Skin epidermis (tissue), 12 donors: ENCODE data around the gene PLSCR5.

Source experiments
- H3K27ac ChIP-seq, 21 experiments: fragments of 200-600 bp; sonication (generic) in 11 of 21; one replicate each; pipeline ENCODE4 v1.5.0; 2020; ENCODE audit warnings: mild to moderate bottlenecking in 3 of 21, inconsistent platforms in 2 of 21, moderate library complexity in 2 of 21
- H3K4me3 ChIP-seq, 7 experiments: fragments of 200-600 bp; sonication (generic) in 2 of 7; one replicate each; pipeline ENCODE4 v1.5.0; 2020; ENCODE audit warnings: inconsistent platforms in 2 of 7, mild to moderate bottlenecking in 2 of 7, moderate library complexity in 1 of 7

The PLSCR5 gene

DNA sequence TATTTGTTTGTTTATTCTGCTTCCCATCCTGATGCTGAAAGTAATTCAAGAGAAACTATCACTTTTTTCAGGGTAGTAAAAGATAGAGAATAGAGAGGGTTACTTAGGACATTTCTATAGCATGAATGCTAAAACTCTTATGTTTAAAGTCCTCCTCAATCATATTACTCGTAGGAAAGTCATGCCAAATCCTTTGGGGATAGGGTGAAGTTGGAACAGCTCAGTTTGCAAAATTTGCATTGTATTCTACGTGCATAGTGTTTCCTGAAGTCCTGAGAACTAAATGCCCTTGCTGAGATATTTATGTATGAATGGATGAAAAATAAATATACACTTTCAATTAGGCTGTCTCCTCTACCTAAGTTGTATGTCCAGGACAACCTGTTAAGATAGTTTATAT is 14.6 kb downstream of the PLSCR5 start:
- Histone ChIP-seq H3K27ac (no peak overlapping the region), H3K4me3 (no peak overlapping the region)

DNA sequence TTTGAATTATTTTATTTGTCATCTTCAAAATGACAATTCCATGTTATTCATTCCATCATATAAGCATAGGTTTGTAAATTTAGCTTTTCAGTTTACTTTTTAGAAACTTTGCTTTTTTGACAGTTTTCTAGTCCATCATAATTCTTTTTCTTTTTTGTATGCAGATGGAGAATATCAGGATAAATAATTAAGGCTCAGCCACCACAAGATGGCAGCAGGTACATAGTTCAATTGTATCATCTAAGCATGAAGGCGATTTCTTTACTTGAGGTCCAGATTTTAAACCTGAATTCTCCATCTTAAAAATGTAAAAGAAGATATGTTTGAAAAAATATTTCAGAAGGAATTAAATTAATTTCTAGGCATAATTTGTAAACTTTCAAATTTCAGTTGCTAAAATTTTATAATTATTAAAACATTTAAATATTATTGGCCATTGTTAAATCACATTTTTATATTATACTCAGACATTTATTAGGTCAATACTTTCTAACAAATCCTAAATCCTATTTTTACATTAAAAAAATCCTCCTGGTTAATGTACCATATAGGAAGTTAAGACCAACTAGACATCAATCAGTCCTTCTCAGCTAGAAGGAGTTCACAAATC is 15.1 kb downstream of the PLSCR5 start:
- Histone ChIP-seq H3K4me3 (no peak overlapping the region), H3K27ac (no peak overlapping the region)

DNA sequence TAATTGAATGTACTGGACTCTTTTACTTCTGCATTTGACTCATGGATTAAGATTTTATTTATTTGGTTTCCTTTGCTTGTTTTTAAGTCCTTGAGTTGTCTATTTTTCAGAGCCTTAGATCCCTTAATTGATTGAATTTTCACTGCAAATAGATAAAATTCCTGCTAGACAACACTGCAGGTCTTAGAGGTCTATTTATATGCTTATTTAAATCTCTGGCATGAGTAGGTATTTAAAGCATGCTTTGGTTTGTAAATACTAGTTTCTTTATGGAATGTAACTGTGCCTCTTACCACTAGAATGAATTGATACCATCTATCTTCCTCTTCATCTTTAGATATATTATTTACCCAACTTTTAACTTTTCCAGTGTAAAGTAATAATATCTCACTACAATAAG is 20.0 kb downstream of the PLSCR5 start:
- Histone ChIP-seq H3K27ac (no peak overlapping the region), H3K4me3 (no peak overlapping the region)

DNA sequence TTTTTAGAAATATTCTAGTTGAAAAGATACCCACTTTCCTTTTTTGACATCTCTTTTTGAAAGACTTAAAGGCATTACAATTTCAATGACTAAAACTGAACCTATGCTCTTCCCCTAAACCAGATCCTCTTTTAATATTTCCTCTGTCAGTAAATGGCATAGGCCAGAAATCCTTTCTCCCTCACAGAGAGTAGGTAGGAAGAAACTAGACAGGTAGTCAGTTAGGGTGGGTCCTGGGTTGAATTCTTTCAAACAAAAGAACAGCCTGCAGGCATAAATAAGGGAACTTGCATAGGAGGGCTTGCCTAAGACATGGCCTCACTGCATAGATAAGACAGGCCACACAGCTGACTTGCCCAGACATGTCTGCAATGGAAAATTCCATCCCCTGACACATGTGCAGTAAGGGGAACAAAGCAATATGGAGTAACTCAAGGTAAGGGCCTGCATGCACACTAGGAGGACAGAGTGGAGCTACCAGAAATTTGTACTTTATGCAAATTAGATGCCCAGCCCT is 23.1 kb downstream of the PLSCR5 start:
- H3K4me3 ChIP-seq = no peak overlapping the region
- no peak overlapping the region for H3K27ac ChIP-seq

DNA sequence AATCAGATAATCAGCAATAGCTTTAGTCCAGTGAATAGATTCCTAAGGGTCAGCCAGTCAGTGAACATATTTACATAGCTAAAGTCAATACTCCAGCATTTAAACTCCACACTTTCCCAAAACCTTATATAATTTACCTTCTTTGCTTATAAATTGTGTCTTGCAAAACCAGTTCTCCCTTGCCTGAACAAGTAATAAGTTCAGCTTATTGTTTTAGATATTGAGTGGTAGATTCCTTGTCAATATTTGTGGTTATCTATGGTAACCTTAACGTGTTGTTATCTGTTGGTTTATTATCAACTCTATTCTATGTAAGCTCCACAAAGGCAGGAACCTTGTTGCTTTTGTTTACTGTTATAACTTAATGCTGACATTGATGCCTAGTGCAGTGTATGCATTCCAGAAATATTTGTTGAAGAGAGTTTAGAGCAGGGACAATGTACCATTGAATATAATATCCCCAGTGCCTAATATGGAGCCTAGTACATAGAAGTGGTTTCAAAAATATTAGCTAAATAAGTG is 24.0 kb downstream of the PLSCR5 start:
- Histone ChIP-seq H3K27ac (no peak overlapping the region), H3K4me3 (no peak overlapping the region)

DNA sequence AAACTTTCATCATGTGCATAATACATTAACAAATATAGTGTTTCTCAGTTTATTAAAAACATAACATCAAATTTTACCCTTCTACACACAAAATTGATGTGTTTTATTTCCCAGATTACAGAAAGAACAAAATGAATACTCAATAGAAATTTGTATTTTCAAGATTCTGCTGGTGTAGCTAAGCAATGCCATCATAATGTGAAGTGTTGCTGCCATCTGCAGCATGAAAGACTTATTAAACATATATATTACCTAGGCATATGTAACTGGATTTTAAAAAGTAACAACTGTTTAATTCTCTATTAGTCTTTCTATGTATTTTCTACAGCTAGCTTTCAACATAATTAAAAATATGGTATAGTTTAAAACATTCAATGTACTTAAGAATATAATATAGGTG is 27.5 kb downstream of the PLSCR5 start:
- Histone ChIP-seq H3K4me3 (no peak overlapping the region), H3K27ac (no peak overlapping the region)

DNA sequence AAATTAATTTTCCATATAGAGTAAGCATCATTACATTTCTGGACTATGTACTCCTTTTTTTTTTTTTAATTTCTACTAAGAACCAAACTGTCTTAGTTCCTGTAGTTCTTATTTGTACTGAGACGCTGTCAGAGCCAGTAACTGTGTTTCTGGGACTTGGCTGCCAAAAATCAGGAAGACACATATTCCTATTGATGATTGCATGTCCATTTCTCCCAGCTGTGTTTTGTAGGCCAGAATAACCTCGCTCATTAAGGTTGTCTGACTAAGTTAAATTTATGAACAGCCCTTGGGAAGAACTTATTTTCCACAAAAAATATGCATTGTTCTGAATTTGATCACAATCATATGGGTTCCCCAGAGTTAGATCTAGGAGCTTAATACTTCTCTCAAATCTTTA is 29.5 kb downstream of the PLSCR5 start:
- H3K4me3 ChIP-seq = no peak overlapping the region

DNA sequence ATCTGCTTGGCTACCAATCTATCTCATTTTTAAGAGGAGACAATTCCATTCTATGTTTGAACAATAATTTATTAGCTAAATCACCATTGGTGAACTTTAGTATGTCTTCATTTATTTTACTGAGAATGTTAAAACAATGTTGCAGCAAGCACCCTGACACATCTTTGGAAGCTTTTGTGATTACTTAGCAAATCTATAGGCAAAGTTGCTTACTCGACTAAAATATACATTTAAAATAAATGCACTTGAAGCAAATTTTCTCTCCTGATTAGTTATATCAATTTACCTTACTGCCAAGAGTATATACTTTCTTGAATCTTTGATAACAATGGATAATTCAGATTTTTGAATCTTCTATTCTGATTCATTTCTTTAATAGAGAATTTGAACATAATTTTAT is 31.0 kb downstream of the PLSCR5 start:
- Histone ChIP-seq H3K27ac (no peak overlapping the region), H3K4me3 (no peak overlapping the region)

More for the DNA sequence above, 29.5 kb downstream of the PLSCR5 start:
- H3K27ac ChIP-seq = no peak overlapping the region

DNA sequence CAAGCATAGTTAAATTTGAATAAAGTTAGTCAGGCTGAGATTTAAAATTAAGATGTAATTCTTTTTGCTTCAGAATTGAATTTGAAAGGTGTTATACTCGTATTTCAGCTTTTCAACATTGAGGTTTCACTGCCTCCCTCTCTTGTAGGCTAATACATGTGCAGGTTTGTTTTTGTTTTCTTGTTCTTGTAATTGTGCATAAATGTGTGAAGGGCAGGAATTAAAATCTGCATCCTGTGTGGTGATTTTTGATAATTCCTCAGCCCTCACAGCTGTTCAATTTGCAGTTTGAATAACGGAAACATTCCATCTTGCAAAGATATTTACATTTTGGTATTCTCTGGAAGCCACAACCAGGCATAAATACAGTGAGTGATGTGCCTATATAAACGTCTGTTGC is 35.8 kb downstream of the PLSCR5 start:
- Histone ChIP-seq H3K4me3 (no peak overlapping the region), H3K27ac (no peak overlapping the region)

DNA sequence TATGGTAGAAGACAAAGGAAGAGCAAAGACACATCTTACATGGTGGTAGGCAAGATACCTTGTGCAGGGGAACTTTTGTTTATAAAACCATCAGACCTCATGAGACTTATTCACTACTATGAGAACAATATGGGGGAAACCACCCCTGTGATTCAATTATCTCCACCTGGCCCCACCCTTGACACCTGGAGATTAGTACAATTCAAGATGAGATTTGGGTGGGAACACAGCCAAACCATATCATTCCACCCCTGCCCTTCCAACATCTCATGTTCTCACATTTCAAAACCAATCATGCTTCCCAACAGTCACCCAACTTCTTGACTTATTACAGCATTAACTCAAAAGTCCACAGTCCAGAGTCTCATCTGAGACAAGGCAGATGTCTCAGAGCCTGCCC is 39.0 kb downstream of the PLSCR5 start:
- H3K4me3 ChIP-seq = no peak overlapping the region
- H3K27ac ChIP-seq = no peak overlapping the region

DNA sequence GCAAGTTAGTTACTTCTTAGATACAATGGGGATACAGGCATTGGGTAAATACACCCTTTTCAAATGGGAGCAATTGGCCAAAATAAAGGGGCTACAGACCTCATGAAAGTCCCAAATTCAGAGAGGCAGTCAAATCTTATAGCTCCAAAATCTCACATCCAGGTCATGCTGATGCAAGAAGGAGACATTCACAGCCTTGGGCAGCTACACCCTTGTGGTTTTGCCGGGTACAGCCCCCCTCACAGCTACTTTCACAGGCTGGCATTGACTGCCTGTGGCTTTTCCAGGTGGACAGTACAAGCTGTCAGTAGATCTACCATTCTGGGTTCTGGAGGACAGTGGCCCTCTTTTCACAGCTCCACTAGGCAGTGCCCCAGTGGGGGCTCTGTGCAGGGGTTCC is 43.3 kb downstream of the PLSCR5 start:
- no peak overlapping the region for H3K27ac ChIP-seq
- H3K4me3 ChIP-seq = no peak overlapping the region

DNA sequence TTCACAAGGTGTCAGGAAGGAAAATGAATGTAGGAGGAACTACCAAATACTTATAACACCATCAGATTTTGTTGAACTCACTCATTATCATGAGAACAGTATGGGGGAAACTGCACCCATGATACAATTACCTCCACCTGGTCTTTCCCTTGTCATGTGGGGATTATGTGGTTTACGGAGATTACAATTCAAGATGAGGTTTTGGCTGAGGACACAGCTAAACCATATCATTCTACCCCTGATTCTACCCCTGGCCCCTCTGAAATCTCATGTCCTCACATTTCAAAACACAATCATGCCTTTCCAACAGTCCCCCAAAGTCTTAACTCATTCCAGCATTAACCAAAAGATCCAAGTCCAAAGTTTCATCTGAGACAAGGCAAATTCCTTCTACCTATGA is 43.7 kb downstream of the PLSCR5 start:
- Histone ChIP-seq H3K4me3 (no peak overlapping the region), H3K27ac (no peak overlapping the region)

DNA sequence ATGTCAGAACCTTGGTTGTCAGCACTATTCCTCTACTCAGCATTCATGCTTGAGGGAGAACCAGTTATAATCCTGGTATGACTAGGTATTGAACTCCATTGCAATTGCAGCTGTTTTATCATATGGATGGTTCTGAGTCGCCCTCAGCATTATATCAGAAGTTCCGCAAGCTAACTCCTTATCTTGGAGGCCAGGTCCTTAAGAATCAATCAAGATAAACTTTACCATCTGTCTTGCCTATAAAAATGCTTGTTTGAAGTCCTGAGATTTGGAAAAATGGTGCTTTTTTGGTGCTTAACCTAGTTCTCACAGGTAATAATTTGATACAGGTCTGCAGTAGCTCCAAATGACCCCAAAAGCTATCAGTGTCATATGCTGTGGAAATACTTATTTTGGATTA is 44.5 kb downstream of the PLSCR5 start:
- Histone ChIP-seq H3K27ac (no peak overlapping the region), H3K4me3 (no peak overlapping the region)

DNA sequence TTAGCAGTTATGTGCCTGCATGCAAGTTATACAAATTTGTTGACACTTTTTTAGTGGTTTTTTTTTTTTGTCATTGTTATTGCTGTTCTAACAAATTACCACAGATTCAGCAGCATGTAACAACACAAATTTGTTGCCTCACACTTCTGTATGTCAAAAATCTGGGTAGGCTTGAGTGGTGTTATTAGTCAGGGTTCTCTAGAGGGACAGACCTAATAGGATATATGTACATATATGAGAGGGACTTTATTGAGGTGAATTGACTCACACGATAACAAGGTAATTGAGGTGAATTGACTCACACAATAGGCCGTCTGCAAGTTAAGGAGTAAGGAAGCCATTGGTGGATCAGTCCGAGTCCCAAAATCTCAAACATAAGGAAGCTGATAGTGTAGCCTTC is 45.8 kb downstream of the PLSCR5 start:
- H3K4me3 ChIP-seq = no peak overlapping the region
- no peak overlapping the region for H3K27ac ChIP-seq

DNA sequence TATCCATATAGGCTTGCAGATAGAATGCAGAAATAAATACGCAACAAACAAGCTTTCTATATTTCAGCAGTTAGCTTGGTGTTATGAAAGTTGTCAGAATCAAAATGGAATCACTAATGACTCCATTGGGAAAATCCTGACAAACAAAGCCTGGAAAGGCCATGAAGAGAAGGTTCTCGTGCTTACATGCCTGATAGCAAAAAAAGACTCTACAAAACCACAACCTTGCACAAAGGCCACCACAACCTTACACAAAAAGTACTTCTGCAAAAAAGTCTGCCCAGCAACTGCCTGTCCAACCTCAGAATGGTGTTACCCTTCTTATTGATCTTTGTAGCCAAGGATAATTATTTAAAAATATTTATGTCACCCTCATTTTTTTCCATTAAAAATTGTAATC is 46.4 kb downstream of the PLSCR5 start:
- no peak overlapping the region for H3K27ac ChIP-seq
- H3K4me3 ChIP-seq = no peak overlapping the region

DNA sequence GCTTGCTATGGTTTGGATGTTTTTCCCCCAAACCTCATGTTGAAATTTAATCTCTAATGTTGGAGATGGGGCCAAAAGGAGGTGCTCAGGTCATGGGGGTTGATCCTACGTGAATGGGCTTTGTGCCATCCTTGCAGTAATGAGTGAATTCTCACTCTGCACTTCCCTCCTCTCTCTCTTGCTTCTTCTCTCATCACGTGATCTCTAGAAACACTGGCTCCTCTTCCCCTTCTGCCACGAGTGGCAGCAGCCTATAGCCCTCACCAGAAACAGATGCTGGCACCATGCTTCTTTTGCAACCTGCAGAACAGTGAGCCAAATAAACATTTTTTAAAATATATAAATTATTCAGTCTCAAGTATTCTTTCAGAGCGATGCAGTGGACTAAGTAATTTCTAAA is 47.4 kb downstream of the PLSCR5 start:
- Histone ChIP-seq H3K27ac (no peak overlapping the region), H3K4me3 (no peak overlapping the region)

DNA sequence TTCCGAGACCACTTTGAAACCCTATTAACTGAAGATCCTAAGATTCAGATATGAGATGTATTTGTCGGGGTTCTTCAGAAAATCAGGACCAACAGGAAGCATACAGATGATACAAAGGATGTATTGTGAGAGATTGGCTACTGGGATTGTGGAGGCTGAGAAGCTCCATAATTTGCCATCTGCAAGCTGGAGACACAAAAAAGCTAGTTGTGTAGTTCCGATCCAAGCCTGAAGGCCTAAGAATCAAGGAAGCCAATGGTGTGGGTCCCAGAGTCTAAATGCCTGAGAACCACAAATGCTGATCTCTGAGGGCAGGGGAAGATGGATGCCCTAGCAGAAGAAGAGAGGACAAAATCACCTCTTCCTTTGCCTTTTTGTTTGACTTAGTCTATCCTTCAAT is 49.8 kb downstream of the PLSCR5 start:
- Histone ChIP-seq H3K27ac (no peak overlapping the region), H3K4me3 (no peak overlapping the region)

DNA sequence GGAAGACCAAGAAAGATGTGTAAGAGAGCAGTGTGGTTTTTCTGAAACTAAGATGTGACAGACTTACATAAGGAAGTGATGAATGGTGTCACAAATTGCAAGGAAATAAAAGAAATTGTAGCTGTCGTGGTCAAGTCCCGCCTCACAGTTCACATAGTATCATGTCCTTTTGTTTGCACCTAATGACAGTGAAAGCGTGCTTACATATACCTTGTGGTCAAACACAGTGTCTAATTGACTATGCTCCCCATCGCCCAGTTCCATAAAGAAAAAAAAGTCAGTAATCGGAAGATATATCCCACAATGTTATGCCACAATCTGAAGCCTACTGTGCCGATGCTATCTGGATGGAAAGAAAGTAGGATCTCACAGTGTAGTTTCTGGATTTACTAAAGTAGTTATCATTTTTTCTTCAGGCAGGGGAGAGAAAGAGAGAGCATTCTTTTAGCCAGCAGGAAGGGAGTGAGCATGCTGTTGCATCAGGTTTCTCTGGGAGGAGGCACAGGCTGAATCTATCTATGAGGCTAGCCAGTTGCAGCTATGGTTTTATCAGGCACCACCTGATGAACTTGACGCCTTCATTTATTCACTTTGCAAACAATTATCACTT is 50.9 kb downstream of the PLSCR5 start:
- Histone ChIP-seq H3K4me3 (no peak overlapping the region), H3K27ac (no peak overlapping the region)

DNA sequence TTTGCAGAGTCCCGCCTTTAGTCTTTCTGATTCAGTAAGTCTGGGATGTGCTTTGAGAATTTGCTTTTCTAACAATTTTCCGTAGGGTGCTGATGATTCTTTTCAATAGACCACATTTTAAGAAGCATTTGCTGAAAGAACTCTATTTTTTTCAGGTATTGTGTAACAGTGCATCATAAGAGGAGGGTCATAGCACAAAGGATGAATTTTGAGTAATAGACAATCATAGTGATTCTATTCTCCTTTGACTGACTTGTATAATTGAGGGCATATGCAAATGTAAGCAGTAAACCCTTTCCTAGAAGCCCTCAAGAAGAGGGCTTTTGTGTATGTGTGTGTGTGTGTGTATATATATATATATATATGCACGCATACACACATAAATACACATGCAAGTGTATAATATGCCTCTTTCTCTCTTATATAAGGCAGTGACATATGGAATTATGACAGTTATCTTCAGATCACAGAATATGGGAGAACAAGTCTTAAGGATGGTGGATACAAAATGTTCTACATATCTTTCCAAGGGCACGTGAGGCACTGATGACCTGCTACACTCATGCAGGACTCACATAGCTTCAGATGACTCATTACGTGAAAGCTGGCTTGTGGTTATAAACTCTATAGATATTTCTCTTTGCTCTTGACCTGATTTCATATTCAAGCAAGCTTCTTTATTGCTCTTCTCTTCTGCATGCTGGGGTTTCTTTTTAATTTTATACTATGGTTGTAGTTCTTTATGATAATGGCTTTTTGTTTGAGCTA is 54.2 kb downstream of the PLSCR5 start:
- no peak overlapping the region for H3K4me3 ChIP-seq
- H3K27ac ChIP-seq = peak overlapping the region in 3 of 21 experiments; percentile 6 to 17 (median 8)

DNA sequence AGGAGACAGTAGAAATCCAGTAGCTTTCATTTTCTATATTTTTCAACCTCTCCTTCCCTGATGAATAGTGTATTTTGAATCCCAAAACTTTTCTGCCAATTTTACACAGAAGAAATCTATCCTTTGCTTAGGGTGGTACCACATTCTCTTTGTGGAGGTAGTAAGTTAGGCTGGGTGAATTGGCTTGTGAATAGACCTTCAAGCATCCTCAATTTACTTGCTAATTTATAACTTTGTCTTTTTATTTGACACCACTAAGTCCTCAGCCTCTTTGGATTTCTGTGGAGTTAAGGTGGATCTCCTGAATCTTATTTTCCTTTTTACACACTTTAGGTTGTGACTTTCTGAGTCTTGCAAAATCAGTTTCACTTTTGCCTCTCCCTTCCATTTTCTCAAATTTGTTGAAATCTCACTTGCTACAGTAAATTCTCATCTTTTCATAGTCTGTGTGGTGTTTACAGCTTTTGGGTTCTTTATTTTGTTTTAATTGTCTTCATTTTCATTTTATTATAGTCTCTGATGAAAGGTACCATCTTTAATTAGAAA is 55.0 kb downstream of the PLSCR5 start:
- Histone ChIP-seq H3K27ac (peak overlapping the region in 4 of 21 experiments; percentile 4 to 17 (median 7)), H3K4me3 (no peak overlapping the region)
